Mesenteric fat pad (tissue), 1 donor: ENCODE data around the gene SLC30A7. TPM values are rescaled to one million over a fixed set of nuclear protein-coding genes. Genes with fewer than 3 reads are reported as not detected.
"Not testable (repeated sequence)": the region's sequence is repeated elsewhere in the genome, so short reads cannot be mapped to it uniquely, and the experiment has no call there.

Source experiments
- DNase-seq: peaks from one replicate; pipeline ENCODE4 v3.0.0-alpha.2; 2020; ENCODE audit warnings: low spot score
- total RNA-seq: library from RNA; stranded (reverse); fragmentation: NEBNext Ultra II Directional; extraction: Animal tissue kit (Norgen Biotek cat#: 25700); gene quantifications from one replicate; pipeline ENCODE4 v1.2.1, GENCODE V29; 2021
- donor health status: DM: yes; HTN: yes; CAD: no.

Gene SLC30A7
- total RNA-seq, 1 donor from 2014 or later: 31.5 TPM

GRCh38 chr1:100889869-100890482 lies 5.9 kb upstream of the SLC30A7 start:
- not testable (repeated sequence) for DNase-seq

GRCh38 chr1:100891380-100891779 lies 4.5 kb upstream of the SLC30A7 start:
- DNase-seq: no peak

DNA sequence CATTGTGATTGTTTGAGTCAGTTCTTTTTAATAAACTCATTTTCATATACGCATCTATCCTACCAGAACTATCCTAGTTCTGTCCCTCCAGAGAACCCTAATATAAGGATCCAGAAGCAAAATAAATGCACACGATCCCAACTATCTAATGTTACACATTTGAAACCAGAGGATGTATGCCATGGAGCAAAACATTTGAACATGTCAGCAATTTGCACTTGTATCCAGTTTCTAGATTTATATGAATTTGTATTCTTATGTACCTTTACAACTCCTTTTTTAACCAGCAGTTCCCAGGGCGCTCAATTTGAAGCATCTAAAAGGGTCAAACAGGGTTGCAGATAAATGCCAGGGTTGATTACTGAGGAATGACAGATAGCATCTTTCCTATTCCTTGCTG lies 3.3 kb upstream of the SLC30A7 start:
- DNase-seq: no peak

- no peak for DNase-seq
Observed at GRCh38 chr1:100893718-100894117, 2.2 kb upstream of the SLC30A7 start.

GRCh38 chr1:100894603-100895539 lies 1.0 kb upstream of the SLC30A7 start, which contains the start of gene EXTL2:
EXTL2 (minus strand) TSS chr1:100894842; CDS start chr1:100888757, 6,085 bp downstream.
- DNase-seq: peak; percentile 91

- no peak for DNase-seq
Observed at GRCh38 chr1:100896481-100896982, 642 bp downstream of the SLC30A7 start.

DNA sequence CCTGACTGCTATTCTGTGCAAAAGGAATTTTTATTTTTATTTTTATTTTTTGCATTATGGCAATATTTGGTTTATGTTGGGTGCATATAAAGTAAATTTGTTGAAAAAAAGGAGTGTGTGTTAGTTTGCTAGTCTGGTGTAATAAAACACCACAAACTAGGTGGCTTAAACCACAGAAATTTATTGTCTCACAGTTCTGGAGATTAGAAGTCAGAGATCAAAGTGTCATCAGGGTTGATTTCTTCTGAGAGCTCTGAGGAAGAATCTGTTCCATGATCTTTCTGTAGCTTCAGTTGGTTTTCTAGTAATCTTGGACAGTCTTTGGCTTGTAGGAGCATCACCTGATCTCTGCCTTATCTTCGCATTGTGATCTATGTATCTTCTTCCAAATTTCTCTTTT lies 6.5 kb downstream of the SLC30A7 start:
- no peak for DNase-seq

DNA sequence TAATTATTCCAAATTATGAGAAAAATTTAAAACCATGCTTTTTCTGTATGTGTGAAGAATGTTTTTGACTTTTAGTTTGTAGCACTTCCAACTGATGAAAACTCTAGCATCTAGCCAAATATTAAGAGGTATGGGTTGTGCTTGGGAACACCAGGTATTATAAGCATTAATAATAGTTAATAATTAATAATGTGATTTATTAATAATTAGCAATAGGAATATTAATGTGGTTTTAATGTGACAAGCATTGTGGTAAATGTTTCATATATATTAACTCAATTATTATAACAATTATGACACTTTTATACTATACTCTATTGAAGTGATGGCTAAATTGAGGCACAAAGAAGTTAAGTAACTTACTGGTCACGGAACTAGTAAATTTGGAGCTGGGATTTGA lies 7.9 kb downstream of the SLC30A7 start:
- DNase-seq: no peak

DNA sequence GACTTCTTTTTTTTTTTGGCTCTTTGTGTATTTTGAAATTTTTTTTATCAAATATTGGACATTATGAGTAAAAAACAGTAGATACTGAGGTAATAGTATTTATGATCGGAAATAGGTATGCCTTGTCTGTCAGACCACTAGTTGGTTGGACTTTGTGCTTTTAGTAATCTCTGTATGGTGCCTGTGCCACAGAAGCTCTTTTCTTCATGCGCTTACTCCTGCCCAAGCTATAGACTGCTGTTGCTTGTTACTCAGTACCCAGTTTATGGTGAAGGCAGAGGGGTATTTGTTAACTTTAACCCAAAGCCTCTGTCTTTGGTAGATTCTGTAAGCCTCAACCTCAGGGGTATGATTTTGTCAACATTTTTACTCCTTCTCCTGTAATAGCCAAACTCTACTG lies 8.6 kb downstream of the SLC30A7 start:
- no peak for DNase-seq

DNA sequence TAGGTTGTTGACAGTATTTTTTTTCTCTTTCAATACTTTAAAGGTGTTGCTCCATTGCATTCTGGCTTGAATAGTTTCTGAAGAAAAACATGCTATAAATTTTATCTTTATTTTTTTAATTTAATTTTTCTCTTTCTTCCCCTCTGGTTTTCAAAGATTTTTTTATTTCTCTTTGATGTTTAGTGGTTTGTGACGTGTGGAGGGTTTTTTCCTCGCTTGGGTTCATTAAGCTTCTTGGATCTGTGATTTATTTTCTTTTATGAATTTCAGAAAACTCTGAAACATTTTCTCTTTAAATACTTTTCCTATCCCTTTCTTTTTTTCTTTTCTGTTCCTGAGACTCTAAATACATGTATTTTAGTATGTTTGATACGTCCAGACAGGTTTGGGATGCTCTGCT lies 9.3 kb downstream of the SLC30A7 start:
- no peak for DNase-seq

GRCh38 chr1:100907887-100908286 lies 12.0 kb downstream of the SLC30A7 start:
- no peak for DNase-seq

- no peak for DNase-seq
Observed at GRCh38 chr1:100909018-100909417, 13.1 kb downstream of the SLC30A7 start.

- DNase-seq: no peak
Observed at GRCh38 chr1:100912019-100912418, 16.1 kb downstream of the SLC30A7 start.

DNA sequence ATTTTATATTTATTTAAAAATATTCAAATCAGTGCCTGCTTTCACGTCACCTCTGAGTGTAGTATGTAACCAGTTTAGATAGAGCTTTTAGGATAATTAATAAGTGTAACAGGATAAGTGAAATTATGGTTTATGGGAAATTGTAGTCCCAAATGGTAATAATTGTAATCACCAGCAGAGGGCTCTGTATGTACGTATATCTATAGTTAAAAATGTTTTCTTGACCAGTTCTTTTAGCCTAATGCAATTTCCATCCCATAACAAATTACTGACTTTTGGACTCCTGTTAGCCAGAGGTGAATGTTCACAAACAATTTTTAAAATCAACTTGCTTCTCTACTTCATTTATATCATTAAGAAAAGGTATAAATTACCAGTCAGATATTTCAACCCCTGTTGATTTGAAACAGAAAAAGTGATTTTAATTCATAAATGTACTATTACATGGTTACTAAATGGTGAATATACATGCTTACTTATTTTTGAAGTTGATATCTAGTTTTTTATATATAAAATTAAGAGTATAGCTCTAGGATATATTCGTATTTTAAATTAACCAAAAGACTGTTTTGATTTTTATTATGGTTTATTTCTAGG lies 25.3 kb downstream of the SLC30A7 start:
- no peak for DNase-seq

- DNase-seq: no peak
Observed at GRCh38 chr1:100924212-100924611, 28.3 kb downstream of the SLC30A7 start.

GRCh38 chr1:100924991-100925390 lies 29.1 kb downstream of the SLC30A7 start:
- no peak for DNase-seq

DNA sequence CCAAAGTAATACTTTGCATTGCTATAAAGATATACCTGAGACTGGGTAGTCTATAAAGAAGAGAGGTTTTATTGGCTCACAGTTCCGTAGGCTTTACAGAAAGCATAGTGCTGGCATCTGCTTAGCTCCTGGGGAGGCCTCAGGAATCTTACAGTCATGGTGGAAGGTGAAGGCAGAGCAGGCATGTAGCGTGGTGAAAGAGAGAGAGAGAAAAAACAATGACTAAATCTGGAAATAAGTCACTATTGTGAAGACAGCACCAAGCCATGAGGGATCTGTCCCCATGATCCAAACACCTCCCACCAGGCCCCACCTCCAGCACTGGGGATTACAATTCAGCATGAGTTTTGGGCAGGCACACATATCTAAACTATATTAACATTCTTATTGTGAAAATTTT lies 30.4 kb downstream of the SLC30A7 start:
- DNase-seq: no peak

DNA sequence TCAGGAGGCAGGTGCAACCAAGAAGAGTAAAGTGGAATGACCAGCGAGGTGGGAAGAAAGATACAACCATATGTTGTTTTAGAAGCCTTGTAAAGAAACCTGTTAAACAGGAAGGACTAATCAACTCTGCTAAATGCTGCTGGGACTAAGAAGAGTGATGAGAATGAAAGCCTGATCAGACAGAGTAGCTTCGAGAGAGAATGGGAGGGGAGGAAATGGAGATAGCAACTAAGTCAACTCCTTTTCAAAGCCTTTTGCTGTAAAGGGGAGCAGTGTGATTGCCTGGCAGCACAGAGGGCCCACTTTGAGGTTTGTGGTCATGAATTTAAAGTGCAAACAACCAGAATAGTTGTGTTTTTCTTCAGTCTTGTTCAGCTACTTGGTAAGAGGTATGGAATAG lies 31.4 kb downstream of the SLC30A7 start:
- no peak for DNase-seq

- no peak for DNase-seq
Observed at GRCh38 chr1:100928128-100928527, 32.2 kb downstream of the SLC30A7 start.

DNA sequence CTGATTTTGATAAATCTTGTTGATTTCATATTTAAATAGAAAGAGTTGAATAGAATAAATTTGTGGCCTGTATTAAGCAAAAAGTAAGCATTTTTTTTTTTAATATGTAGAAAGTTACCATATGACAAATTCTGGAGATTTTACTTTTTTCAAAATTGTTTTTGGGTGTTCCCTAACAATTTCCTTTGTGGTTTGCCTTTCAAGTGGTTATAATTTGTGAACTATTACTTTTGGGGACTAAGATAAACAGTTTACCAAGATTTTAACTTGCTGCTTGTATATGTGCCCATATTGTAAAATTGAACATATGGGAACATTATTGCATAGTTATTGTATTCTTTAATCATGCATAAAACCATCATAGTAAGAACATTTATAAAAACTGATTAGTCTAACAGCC lies 34.6 kb downstream of the SLC30A7 start:
- DNase-seq: no peak

GRCh38 chr1:100931716-100932115 lies 35.8 kb downstream of the SLC30A7 start:
- DNase-seq: no peak

DNA sequence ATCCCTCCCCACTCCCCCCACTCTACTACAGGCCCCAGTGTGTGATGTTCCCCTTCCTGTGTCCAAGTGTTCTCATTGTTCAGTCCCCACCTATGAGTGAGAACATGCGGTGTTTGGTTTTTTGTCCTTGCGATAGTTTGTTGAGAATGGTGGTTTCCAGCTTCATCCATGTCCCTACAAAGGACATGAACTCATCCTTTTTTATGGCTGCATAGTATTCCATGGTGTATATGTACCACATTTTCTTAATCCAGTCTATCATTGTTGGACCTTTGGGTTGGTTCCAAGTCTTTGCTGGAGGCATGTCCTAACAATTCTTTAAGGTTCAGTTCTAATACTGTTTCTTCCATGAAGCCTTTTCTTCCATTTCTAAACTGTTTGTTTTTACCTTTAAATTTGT lies 37.7 kb downstream of the SLC30A7 start:
- not testable (repeated sequence) for DNase-seq
